ENCODE results near the gene KIAA0753. TPM values are rescaled to one million over a fixed set of nuclear protein-coding genes. Genes with fewer than 3 reads are reported as not detected.

KIAA0753 gene
- total and polyA plus RNA-seq, 7 donors = 3.6 to 18.3 (median 14.1) TPM

GRCh38 chr17:6684460-6684783, 43.9 kb upstream of the KIAA0753 start:
- no peak for TF ChIP-seq EP300 (IDR thresholded peaks at IDR 0.05)
- TF ChIP-seq POLR2A (IDR thresholded peaks at IDR 0.05) = no peak
- TF ChIP-seq CTCF (IDR thresholded peaks at IDR 0.05) = no peak
- no peak for TF ChIP-seq POLR2AphosphoS5 (IDR thresholded peaks at IDR 0.05)
- peaks cover 0 to 5% (median 0%) of the 10 kb centered on the region in 3 donors for H3K27me3 ChIP-seq
- H3K9me3 ChIP-seq = no peaks in the 10 kb centered on the region
- 71 to 77% methylated on average over 7 of the region's 7 CpGs for WGBS, 2 donors
- H3K27ac ChIP-seq = no peak overlapping the region
- intact Hi-C loops (cut with DNase I) = no loop called here
- no peaks in the 10 kb centered on the region for H3K36me3 ChIP-seq
- no peaks in the 10 kb centered on the region for H3K4me1 ChIP-seq
- DNase-seq = no peak
- H3K4me3 ChIP-seq = no peak overlapping the region

- DNase-seq = no peak
- WGBS, 2 donors = 78 to 96% methylated on average over 3 of the region's 3 CpGs
- Histone ChIP-seq H3K36me3 (no peaks in the 10 kb centered on the region), H3K27ac (no peak overlapping the region), H3K4me3 (no peak overlapping the region), H3K9me3 (no peaks in the 10 kb centered on the region), H3K4me1 (no peaks in the 10 kb centered on the region), H3K27me3 (peaks cover 0 to 5% (median 0%) of the 10 kb centered on the region in 3 donors)
- intact Hi-C loops (cut with DNase I) = no loop called here
- TF ChIP-seq EP300 (IDR thresholded peaks at IDR 0.05) (no peak), POLR2A (IDR thresholded peaks at IDR 0.05) (no peak), POLR2AphosphoS5 (IDR thresholded peaks at IDR 0.05) (no peak), CTCF (IDR thresholded peaks at IDR 0.05) (no peak)
Observed at GRCh38 chr17:6683730-6684459, 43.4 kb upstream of the KIAA0753 start.

- no peaks in the 10 kb centered on the region for H3K36me3 ChIP-seq
- H3K4me1 ChIP-seq = no peaks in the 10 kb centered on the region
- 38 to 74% methylated on average over 3 of the region's 3 CpGs for WGBS, 2 donors
- no peak for TF ChIP-seq POLR2A (IDR thresholded peaks at IDR 0.05)
- no peak for TF ChIP-seq CTCF (IDR thresholded peaks at IDR 0.05)
- no peak for TF ChIP-seq POLR2AphosphoS5 (IDR thresholded peaks at IDR 0.05)
- no peak for TF ChIP-seq EP300 (IDR thresholded peaks at IDR 0.05)
- H3K27me3 ChIP-seq = peaks cover 0 to 12% (median 0%) of the 10 kb centered on the region in 3 donors
- intact Hi-C loops (cut with DNase I) = no loop called here
- H3K4me3 ChIP-seq = no peak overlapping the region
- H3K9me3 ChIP-seq = no peaks in the 10 kb centered on the region
- no peak for DNase-seq
- H3K27ac ChIP-seq = no peak overlapping the region
Observed at GRCh38 chr17:6683081-6683684, 42.7 kb upstream of the KIAA0753 start.

- TF ChIP-seq EP300 (IDR thresholded peaks at IDR 0.05) (no peak), POLR2A (IDR thresholded peaks at IDR 0.05) (no peak), CTCF (IDR thresholded peaks at IDR 0.05) (no peak), POLR2AphosphoS5 (IDR thresholded peaks at IDR 0.05) (no peak)
- no peak for DNase-seq
- Histone ChIP-seq H3K4me1 (no peaks in the 10 kb centered on the region), H3K9me3 (no peaks in the 10 kb centered on the region), H3K4me3 (no peak overlapping the region), H3K27ac (no peak overlapping the region), H3K36me3 (no peaks in the 10 kb centered on the region), H3K27me3 (peaks cover 0 to 20% (median 0%) of the 10 kb centered on the region in 3 donors)
- intact Hi-C loops (cut with DNase I) = no loop called here
- 90 to 94% methylated on average over 4 of the region's 4 CpGs for WGBS, 2 donors
Observed at GRCh38 chr17:6682339-6682738, 41.8 kb upstream of the KIAA0753 start.

All from sigmoid colon (tissue), 7 donors.